H1 (cell line): ENCODE measurements around the gene LGALS9. TPM values are rescaled to one million over a fixed set of nuclear protein-coding genes. Genes with fewer than 3 reads are reported as not detected.

Experiments used
- CTCF ChIA-PET: fragments of 300-600 bp; sonication (Branson Sonifier 250); formaldehyde crosslinking; loops from one replicate; lab custom pipeline; 2021; ENCODE audit not compliant: partially characterized antibody; lab: Charles Lee
- POLR2A ChIA-PET: fragments of 300-600 bp; sonication (Branson Sonifier 250); formaldehyde crosslinking; loops from one replicate; lab custom pipeline; 2021; ENCODE audit warnings: inconsistent platforms; ENCODE audit not compliant: partially characterized antibody; lab: Charles Lee
- DNase-seq, 2 experiments: peaks; one replicate each; pipeline versions ENCODE4 v3.0.0 to v3.0.0-alpha.2; 2010 to 2022; ENCODE audit warnings: low spot score in 2 of 2, low read depth in 1 of 2, mixed read lengths in 1 of 2
- FAIRE-seq: peaks from 2 replicates; lab custom pipeline; 2011; peaks lifted over from hg19 to GRCh38; lab: Jason Lieb, UNC
- H2AFZ ChIP-seq: 2 replicates; pipeline ENCODE4 v1.8.1; 2012; ENCODE audit warnings: low read length, inconsistent platforms
- H2AK5ac ChIP-seq: 2 replicates; pipeline ENCODE4 v1.6.1; 2013; ENCODE audit warnings: low read depth, low read length
- H2BK120ac ChIP-seq: replicated peaks from 2 replicates; pipeline ENCODE3; 2013; ENCODE audit warnings: low read depth, low read length, inconsistent platforms
- H2BK12ac ChIP-seq: 2 replicates; pipeline ENCODE4 v1.6.1; 2013; ENCODE audit warnings: low read depth, low read length
- H2BK15ac ChIP-seq: 2 replicates; pipeline ENCODE4 v1.6.1; 2013; ENCODE audit warnings: low read length
- H2BK20ac ChIP-seq: 2 replicates; pipeline ENCODE4 v1.6.1; 2013; ENCODE audit warnings: low read length
- H2BK5ac ChIP-seq: 2 replicates; pipeline ENCODE4 v1.6.1; 2013; ENCODE audit warnings: low read depth, low read length
- H3K14ac ChIP-seq: 2 replicates; pipeline ENCODE4 v1.6.1; 2013; ENCODE audit warnings: inconsistent platforms; ENCODE audit not compliant: insufficient read length
- H3K18ac ChIP-seq: 2 replicates; pipeline ENCODE4 v1.6.1; 2013; ENCODE audit warnings: low read length; ENCODE audit errors: extremely low read depth
- H3K23ac ChIP-seq: 2 replicates; pipeline ENCODE4 v1.6.1; 2013; ENCODE audit warnings: inconsistent platforms; ENCODE audit not compliant: insufficient read length
- H3K23me2 ChIP-seq: 2 replicates; pipeline ENCODE4 v1.6.1; 2013; ENCODE audit warnings: low read depth, low read length
- H3K27ac ChIP-seq: 2 replicates; pipeline ENCODE4 v1.6.1; 2011; ENCODE audit warnings: low read depth, low read length, inconsistent platforms
- H3K27me3 ChIP-seq, 4 experiments: replicated peaks in 1 of 4; 1 replicate in 1 of 4; 2 replicates in 3 of 4; pipeline versions ENCODE4 v1.6.1 to v1.8.1; 2011 to 2013; ENCODE audit warnings: low read length in 3 of 4, mild to moderate bottlenecking in 3 of 4, inconsistent platforms in 2 of 4, mixed read lengths in 2 of 4, moderate library complexity in 1 of 4; ENCODE audit not compliant: control insufficient read depth in 3 of 4, insufficient read depth in 3 of 4; ENCODE audit errors: extremely low read depth in 1 of 4
- H3K36me3 ChIP-seq, 4 experiments: 2 replicates each; pipeline versions ENCODE4 v1.6.1 to v1.8.1; 2011 to 2013; ENCODE audit warnings: mild to moderate bottlenecking in 4 of 4, low read length in 3 of 4, moderate library complexity in 2 of 4, control low read depth in 1 of 4, inconsistent platforms in 1 of 4; ENCODE audit not compliant: insufficient read depth in 4 of 4, control insufficient read depth in 2 of 4
- H3K4ac ChIP-seq: replicated peaks from 2 replicates; pipeline ENCODE3; 2013; ENCODE audit warnings: low read length, low read depth, mixed read lengths, inconsistent platforms; ENCODE audit not compliant: insufficient read length
- H3K4me1 ChIP-seq, 4 experiments: replicated peaks in 1 of 4; 1 replicate in 1 of 4; 2 replicates in 3 of 4; pipeline versions ENCODE4 v1.6.1 to v1.8.1; 2011 to 2013; ENCODE audit warnings: low read length in 3 of 4, inconsistent platforms in 2 of 4, mixed read lengths in 1 of 4; ENCODE audit not compliant: insufficient read depth in 4 of 4, control insufficient read depth in 3 of 4
- H3K4me2 ChIP-seq, 2 experiments: 2 replicates each; pipeline versions ENCODE4 v1.6.1 to v1.8.1; 2011 to 2013; ENCODE audit warnings: low read depth in 2 of 2, low read length in 2 of 2, control low read depth in 1 of 2, inconsistent platforms in 1 of 2, mild to moderate bottlenecking in 1 of 2; ENCODE audit not compliant: insufficient read depth in 1 of 2
- H3K4me3 ChIP-seq, 4 experiments: fragments of 200-600, 300-600 bp in 1 of 4; sonication (generic), shearing (Covaris generic), sonication (Bioruptor Twin) in 1 of 4; 2 replicates each; pipeline versions ENCODE4 v1.5.1 to v1.8.1; 2011 to 2016; ENCODE audit warnings: low read length in 4 of 4, low read depth in 3 of 4, control low read depth in 2 of 4, inconsistent platforms in 2 of 4, mild to moderate bottlenecking in 2 of 4, mixed read lengths in 1 of 4, moderate library complexity in 1 of 4; ENCODE audit not compliant: insufficient read depth in 2 of 4; ENCODE audit errors: extremely low read depth in 1 of 4
- H3K56ac ChIP-seq: replicated peaks from 2 replicates; pipeline ENCODE3; 2013; ENCODE audit warnings: low read depth, mild to moderate bottlenecking, mixed read lengths, low read length, inconsistent platforms; ENCODE audit not compliant: insufficient read length
- H3K79me1 ChIP-seq: 2 replicates; pipeline ENCODE4 v1.6.1; 2013; ENCODE audit warnings: low read depth, low read length, control low read depth
- H3K79me2 ChIP-seq, 2 experiments: 2 replicates each; pipeline versions ENCODE4 v1.6.1 to v1.8.1; 2012 to 2013; ENCODE audit warnings: low read length in 2 of 2, mild to moderate bottlenecking in 2 of 2, inconsistent platforms in 1 of 2; ENCODE audit not compliant: insufficient read depth in 2 of 2, control insufficient read depth in 1 of 2
- H3K9ac ChIP-seq, 4 experiments: replicated peaks in 1 of 4; 1 replicate in 1 of 4; 2 replicates in 3 of 4; pipeline versions ENCODE4 v1.6.1 to v1.8.1; 2011 to 2013; ENCODE audit warnings: low read depth in 3 of 4, low read length in 3 of 4, control low read depth in 2 of 4, mild to moderate bottlenecking in 2 of 4, moderate library complexity in 2 of 4, inconsistent platforms in 1 of 4; ENCODE audit errors: extremely low read depth in 1 of 4
- H3K9me3 ChIP-seq, 2 experiments: 2 replicates each; pipeline versions ENCODE4 v1.6.1 to v1.8.1; 2012 to 2013; ENCODE audit warnings: mild to moderate bottlenecking in 2 of 2, moderate library complexity in 2 of 2, control low read depth in 1 of 2, inconsistent platforms in 1 of 2, low read depth in 1 of 2, low read length in 1 of 2, mixed read lengths in 1 of 2; ENCODE audit not compliant: insufficient read depth in 2 of 2
- H4K20me1 ChIP-seq, 2 experiments: replicated peaks in 1 of 2; 2 replicates each; pipeline versions ENCODE3 to v1.8.1; 2011 to 2013; ENCODE audit warnings: inconsistent platforms in 2 of 2, low read length in 2 of 2, mild to moderate bottlenecking in 1 of 2; ENCODE audit not compliant: insufficient read depth in 2 of 2, control insufficient read depth in 1 of 2
- H4K5ac ChIP-seq: 2 replicates; pipeline ENCODE4 v1.6.1; 2013; ENCODE audit warnings: low read length, low read depth, mixed read lengths, inconsistent platforms; ENCODE audit not compliant: insufficient read length
- H4K8ac ChIP-seq: 2 replicates; pipeline ENCODE4 v1.8.0; 2013; ENCODE audit warnings: mild to moderate bottlenecking, moderate library complexity, low read length, inconsistent platforms; ENCODE audit not compliant: insufficient read depth; ENCODE audit errors: extremely low read depth
- H4K91ac ChIP-seq: replicated peaks from 2 replicates; pipeline ENCODE3; 2013; ENCODE audit warnings: low read length, mixed read lengths, inconsistent platforms; ENCODE audit not compliant: insufficient read length
- BACH1 ChIP-seq: IDR thresholded peaks from 2 replicates; pipeline ENCODE4 v1.6.1; 2012; ENCODE audit warnings: low read length, improper control_type of control experiment
- BRCA1 ChIP-seq: IDR thresholded peaks from 2 replicates; pipeline ENCODE4 v1.6.1; 2012; ENCODE audit warnings: low read depth, low read length, improper control_type of control experiment
- CBX8 ChIP-seq: fragments of 300-800, 300-1000 bp; sonication (generic); IDR thresholded peaks from 2 replicates; pipeline ENCODE4 v1.7.1; 2016; ENCODE audit warnings: low read depth, low read length, borderline replicate concordance
- CEBPB ChIP-seq: IDR thresholded peaks from 2 replicates; pipeline ENCODE4 v1.6.1; 2012; ENCODE audit warnings: low read depth, low read length
- E2F6 ChIP-seq: IDR thresholded peaks from 2 replicates; pipeline ENCODE4 v1.6.1; 2012; ENCODE audit warnings: inconsistent platforms
- EGR1 ChIP-seq: IDR thresholded peaks from 2 replicates; pipeline ENCODE4 v1.6.1; 2011; ENCODE audit warnings: low read depth, low read length, borderline replicate concordance
- JUN ChIP-seq: IDR thresholded peaks from 2 replicates; pipeline ENCODE4 v1.6.1; 2011; ENCODE audit warnings: low read depth, mild to moderate bottlenecking, improper control_type of control experiment, low read length
- POLR2AphosphoS5 ChIP-seq: IDR thresholded peaks from 2 replicates; pipeline ENCODE4 v1.6.1; 2011; ENCODE audit warnings: low read depth, low read length
- POU5F1 ChIP-seq: IDR thresholded peaks from 2 replicates; pipeline ENCODE4 v1.6.1; 2011; ENCODE audit warnings: low read depth, mild to moderate bottlenecking, low read length, moderate library complexity
- RFX5 ChIP-seq: IDR thresholded peaks from 2 replicates; pipeline ENCODE4 v1.6.1; 2011; ENCODE audit warnings: low read depth, low read length, improper control_type of control experiment, borderline replicate concordance
- SP4 ChIP-seq: IDR thresholded peaks from 2 replicates; pipeline ENCODE4 v1.6.1; 2012; ENCODE audit warnings: low read length, inconsistent platforms
- SUZ12 ChIP-seq: fragments of 200-600 bp; sonication (generic); IDR thresholded peaks from 2 replicates; pipeline ENCODE4 v1.6.1; 2012; ENCODE audit warnings: mild to moderate bottlenecking, inconsistent platforms, low read length, moderate library complexity, mixed read lengths
- TAF7 ChIP-seq: optimal IDR thresholded peaks from 2 replicates; pipeline ENCODE3; 2011; ENCODE audit warnings: low read depth, mild to moderate bottlenecking, inconsistent platforms, low read length, moderate library complexity, borderline replicate concordance
- WGBS, 2 experiments: shearing (Covaris generic) in 1 of 2; methylation state at CpG; one replicate each; pipeline versions ENCODE4 v1.1.6 to v1.1.7; 2013 to 2015; ENCODE audit warnings: low lambda C conversion rate in 2 of 2, mixed read lengths in 2 of 2, inconsistent platforms in 1 of 2, low coverage in 1 of 2, missing lambda C conversion rate in 1 of 2; ENCODE audit not compliant: insufficient replicate concordance in 2 of 2, insufficient coverage in 1 of 2, insufficient read length in 1 of 2; ENCODE audit errors: extremely low coverage in 1 of 2, missing lambda C conversion rate in 1 of 2; 5-methylcytosine and 5-hydroxymethylcytosine counted together
- polyA plus RNA-seq, 7 experiments: library from polyadenylated mRNA; depleted of rRNA in 3 of 7; stranded (reverse) in 5 of 7; unstranded in 2 of 7; fragments of >200 nt in 5 of 7; fragments of 200-250 nt in 2 of 7; gene quantifications; 1 replicate in 5 of 7; 2 replicates in 1 of 7; 4 replicates in 1 of 7; pipeline versions ENCODE4 v1.2.1 to v1.2.3, GENCODE V29; 2011 to 2013; ENCODE audit warnings: missing spikeins in 2 of 7, mixed read lengths in 2 of 7
- total RNA-seq: library from RNA; stranded (reverse); fragmentation: NEBNext Ultra II Directional; extraction: Animal tissue kit (Norgen Biotek cat#: 25700); gene quantifications from 2 replicates; pipeline ENCODE4 v1.2.1, GENCODE V29; 2021

LGALS9 gene
- total and polyA plus RNA-seq, 2 of the 8 experiments (the other 6 are each of a cell fraction or from before 2014, with no cell fraction given), result 0.95 to 1.7 TPM

DNA sequence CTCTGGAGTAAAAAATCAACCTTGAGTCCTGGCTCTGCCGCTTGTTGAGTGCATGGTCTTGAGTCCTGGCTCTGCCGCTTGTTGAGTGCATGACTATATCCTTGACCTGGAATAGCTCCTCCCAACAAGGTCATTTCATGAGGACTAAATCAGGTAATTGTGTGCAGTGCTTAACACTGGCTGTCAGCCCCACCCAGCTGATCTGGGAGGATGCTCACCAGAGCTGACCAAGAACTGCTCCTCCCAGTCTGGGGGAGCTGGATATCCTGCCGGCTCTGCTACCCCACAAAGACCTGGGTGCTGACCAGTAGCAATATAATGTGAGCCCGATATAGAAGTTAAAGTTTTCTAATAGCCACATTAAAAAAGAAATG is 20.7 kb upstream of the LGALS9 start:
- Histone ChIP-seq H3K56ac (no peak overlapping the region), H3K18ac (no peak overlapping the region), H4K5ac (no peak overlapping the region), H4K91ac (no peak overlapping the region), H3K27ac (no peak overlapping the region), H3K4me1 (no peaks in the 10 kb centered on the region), H3K9ac (no peak overlapping the region), H2BK15ac (no peak overlapping the region), H3K4me3 (no peak overlapping the region), H4K8ac (no peak overlapping the region), H3K79me1 (no peaks in the 10 kb centered on the region), H4K20me1 (no peaks in the 10 kb centered on the region), H3K79me2 (no peaks in the 10 kb centered on the region), H3K27me3 (no peaks in the 10 kb centered on the region), H2BK12ac (no peak overlapping the region), H3K23me2 (no peaks in the 10 kb centered on the region), H2BK20ac (no peak overlapping the region), H2BK120ac (no peak overlapping the region), H3K4me2 (no peak overlapping the region), H2AK5ac (no peak overlapping the region), H3K9me3 (no peaks in the 10 kb centered on the region), H2BK5ac (no peak overlapping the region), H3K36me3 (peaks cover 3 to 15% (median 11%) of the 10 kb centered on the region in 4 experiments; a peak in 7 of 8 replicates), H3K4ac (no peak overlapping the region), H3K23ac (no peak overlapping the region), H2AFZ (no peak overlapping the region), H3K14ac (no peak overlapping the region)
- 96% methylated on average over 4 of the region's 4 CpGs; no CpG with 5 or more reads in 1 of the 2 experiments for WGBS, 2 experiments
- CTCF ChIA-PET, result interaction anchor here (0.7 to 13.1 kb wide), 20 partner anchors 8 to 256 kb away, joined by 3 to 305 read pairs (median 4); no protein-coding TSS in a partner anchor
- DNase-seq (no peak), FAIRE-seq (no peak)
- POLR2A ChIA-PET, result no interaction called here
- TF ChIP-seq CEBPB (no peak), SUZ12 (no peak), EGR1 (no peak), POU5F1 (no peak), RFX5 (no peak), JUN (no peak), POLR2AphosphoS5 (no peak), BRCA1 (no peak), SP4 (no peak), E2F6 (no peak), BACH1 (no peak), CBX8 (no peak), TAF7 (no peak)
